Breast epithelium (tissue), 4 donors: ENCODE data around the gene APC2. TPM values are rescaled to one million over a fixed set of nuclear protein-coding genes. Genes with fewer than 3 reads are reported as not detected.

Experiments
- DNase-seq, 2 donors: peaks; one replicate each; pipeline ENCODE4 v3.0.0-alpha.2; 2019; ENCODE audit warnings: low spot score in 2 of 2
- H3K27ac ChIP-seq, 2 donors: fragments of 200-600 bp; sonication (generic) in 1 of 2; one replicate each; pipeline ENCODE4 v1.5.1; 2016 to 2019; ENCODE audit warnings: mild to moderate bottlenecking in 1 of 2
- H3K27me3 ChIP-seq, 2 donors: fragments of 200-600 bp; sonication (generic) in 1 of 2; one replicate each; pipeline versions ENCODE4 v1.5.1 to v1.6.0; 2017 to 2019; ENCODE audit warnings: control low read depth in 1 of 2, mild to moderate bottlenecking in 1 of 2
- H3K36me3 ChIP-seq: fragments of 200-600 bp; one replicate; pipeline ENCODE4 v1.5.1; 2019
- H3K4me1 ChIP-seq, 2 donors: fragments of 200-600 bp; sonication (generic); one replicate each; pipeline ENCODE4 v1.5.1; 2016 to 2019; ENCODE audit warnings: control low read depth in 1 of 2
- H3K4me3 ChIP-seq, 3 donors: fragments of 200-600 bp; sonication (generic); 1 replicate in 2 of 3; 2 replicates in 1 of 3; pipeline ENCODE4 v1.5.1; 2016 to 2019; ENCODE audit warnings: mild to moderate bottlenecking in 3 of 3, moderate library complexity in 2 of 3
- H3K9me3 ChIP-seq, 2 donors: fragments of 200-600 bp; sonication (generic) in 1 of 2; one replicate each; pipeline ENCODE4 v1.5.1; 2016 to 2019; ENCODE audit warnings: control low read depth in 1 of 2
- CTCF ChIP-seq, 3 donors: fragments of 450-650 bp; IDR thresholded peaks; one replicate each; pipeline ENCODE4 v1.5.1; 2016 to 2017; ENCODE audit warnings: antibody characterized with exemption in 3 of 3, mild to moderate bottlenecking in 3 of 3, moderate library complexity in 3 of 3
- POLR2A ChIP-seq: fragments of 450-650 bp; IDR thresholded peaks from one replicate; pipeline ENCODE4 v1.6.1; 2016; ENCODE audit warnings: antibody characterized with exemption, mild to moderate bottlenecking, moderate library complexity
- POLR2AphosphoS5 ChIP-seq, 3 donors: sonication (generic); formaldehyde crosslinking; IDR thresholded peaks; one replicate each; pipeline ENCODE4 v1.6.1; 2017; ENCODE audit warnings: antibody characterized with exemption in 3 of 3
- intact Hi-C: fragments of 100-400 bp; cut with DNase I; formaldehyde crosslinking; loops from one replicate; pipeline ENCODE4 v1.15.1; 2023; ENCODE audit warnings: low total_unique reads
- total RNA-seq, 3 donors: library from RNA; depleted of rRNA; stranded (reverse); fragments of >200 nt; gene quantifications; one replicate each; pipeline ENCODE4 v1.1.0, GENCODE V29; 2016

Gene APC2
- total RNA-seq, 3 donors from 2014 or later, result under 0.01 to 0.29 (median 0.16) TPM

- intact Hi-C loops, result no loop called here
- TF ChIP-seq POLR2AphosphoS5 (IDR thresholded peaks at IDR 0.05) (no peak), POLR2A (no peak), CTCF (IDR thresholded peaks at IDR 0.05) (no peak)
- no peaks in the 10 kb centered on the region for H3K36me3 ChIP-seq
- H3K27me3 ChIP-seq, result peaks cover 28 to 65% of the 10 kb centered on the region in 2 donors
- no peak for DNase-seq
- peak overlapping the region; percentile 29 to 69 (median 49) for H3K4me3 ChIP-seq
- peaks cover 31 to 38% of the 10 kb centered on the region in 2 donors for H3K4me1 ChIP-seq
- H3K27ac ChIP-seq, result no peak overlapping the region
- H3K9me3 ChIP-seq, result no peaks in the 10 kb centered on the region
These were observed 21.1 kb downstream of the APC2 start for GRCh38 chr19:1471010-1471514.

GRCh38 chr19:1471515-1472160 lies 21.7 kb downstream of the APC2 start:
- intact Hi-C loops, result no loop called here
- peaks cover 28 to 59% of the 10 kb centered on the region in 2 donors for H3K27me3 ChIP-seq
- H3K4me3 ChIP-seq, result peak overlapping the region in 2 of 3 donors; percentile 49 to 69
- H3K36me3 ChIP-seq, result no peaks in the 10 kb centered on the region
- no peak for TF ChIP-seq POLR2A
- TF ChIP-seq POLR2AphosphoS5 (IDR thresholded peaks at IDR 0.05), result no peak
- TF ChIP-seq CTCF (IDR thresholded peaks at IDR 0.05), result no peak
- H3K4me1 ChIP-seq, result peaks cover 31 to 38% of the 10 kb centered on the region in 2 donors
- DNase-seq, result no peak
- H3K9me3 ChIP-seq, result no peaks in the 10 kb centered on the region
- no peak overlapping the region for H3K27ac ChIP-seq

- Histone ChIP-seq H3K9me3 (no peaks in the 10 kb centered on the region), H3K27ac (no peak overlapping the region), H3K4me3 (no peak overlapping the region), H3K4me1 (peaks cover 31 to 34% of the 10 kb centered on the region in 2 donors), H3K36me3 (no peaks in the 10 kb centered on the region), H3K27me3 (peaks cover 26 to 51% of the 10 kb centered on the region in 2 donors)
- TF ChIP-seq POLR2A (no peak), POLR2AphosphoS5 (IDR thresholded peaks at IDR 0.05) (no peak), CTCF (IDR thresholded peaks at IDR 0.05) (no peak)
- no peak for DNase-seq
- intact Hi-C loops, result no loop called here
These were observed 22.5 kb downstream of the APC2 start for GRCh38 chr19:1472231-1473084.

- peaks cover 24 to 26% of the 10 kb centered on the region in 2 donors for H3K4me1 ChIP-seq
These were observed 23.3 kb downstream of the APC2 start for GRCh38 chr19:1473085-1473851.

More at GRCh38 chr19:1473085-1473851, 23.3 kb downstream of the APC2 start:
- no peak for DNase-seq
- peaks cover 19 to 43% of the 10 kb centered on the region in 2 donors for H3K27me3 ChIP-seq
- no peak for TF ChIP-seq POLR2AphosphoS5 (IDR thresholded peaks at IDR 0.05)
- TF ChIP-seq CTCF (IDR thresholded peaks at IDR 0.05), result no peak
- no peak for TF ChIP-seq POLR2A
- intact Hi-C loops, result no loop called here
- no peak overlapping the region for H3K27ac ChIP-seq
- H3K9me3 ChIP-seq, result no peaks in the 10 kb centered on the region
- H3K36me3 ChIP-seq, result no peaks in the 10 kb centered on the region
- no peak overlapping the region for H3K4me3 ChIP-seq
